OCI-M1 (cell line): ENCODE measurements around the gene PCYT1A.
A peak's percentile ranks its signal among the peaks of the same experiment; 100 is the strongest.
"Not testable (repeated sequence)": the region's sequence is repeated elsewhere in the genome, so short reads cannot be mapped to it uniquely, and the experiment has no call there.

ENCODE experiments used
- DNase-seq: peaks from one replicate; lab custom pipeline; 2025; lab: John Stamatoyannopoulos, UW

PCYT1A gene

DNA sequence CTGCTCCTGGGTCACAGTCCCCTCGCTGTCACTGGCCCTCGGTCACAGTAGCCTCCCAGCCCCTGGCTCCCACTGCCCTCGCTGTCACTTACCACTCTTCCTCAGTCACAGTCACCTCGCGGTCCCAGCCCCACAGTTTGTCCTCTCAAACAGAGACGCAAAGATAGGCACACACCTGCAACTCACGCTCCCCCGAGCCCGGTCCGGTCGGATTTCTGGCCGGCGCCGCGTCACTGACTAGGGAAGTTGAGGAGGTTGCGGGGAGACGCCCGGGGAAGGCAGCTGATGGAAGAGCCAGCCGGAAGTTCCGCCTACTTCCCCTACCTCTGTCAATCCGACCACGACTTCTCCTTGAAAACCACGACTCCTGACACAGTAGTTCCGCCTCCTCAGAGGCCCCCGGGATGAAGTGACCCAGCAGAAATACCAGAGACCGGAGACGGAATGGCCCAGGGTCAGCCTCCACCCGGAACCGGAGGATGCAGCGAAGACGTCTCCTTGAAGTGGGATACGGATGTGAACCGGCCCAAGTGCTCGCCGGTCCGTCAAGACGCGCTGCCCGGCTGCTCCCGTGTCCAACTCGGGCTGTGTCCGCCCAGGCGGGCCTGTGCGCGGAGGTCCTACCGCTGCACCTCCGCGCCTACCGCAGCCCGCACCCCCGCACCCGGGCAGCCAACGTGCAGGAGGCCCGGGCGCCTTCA, at the start of gene PCYT1A:
PCYT1A (minus strand) TSS at position 287 of the 701 bp plus-strand sequence. CDS start 17,195 bp downstream, outside the sequence.
- peak; percentile 92 for DNase-seq

DNA sequence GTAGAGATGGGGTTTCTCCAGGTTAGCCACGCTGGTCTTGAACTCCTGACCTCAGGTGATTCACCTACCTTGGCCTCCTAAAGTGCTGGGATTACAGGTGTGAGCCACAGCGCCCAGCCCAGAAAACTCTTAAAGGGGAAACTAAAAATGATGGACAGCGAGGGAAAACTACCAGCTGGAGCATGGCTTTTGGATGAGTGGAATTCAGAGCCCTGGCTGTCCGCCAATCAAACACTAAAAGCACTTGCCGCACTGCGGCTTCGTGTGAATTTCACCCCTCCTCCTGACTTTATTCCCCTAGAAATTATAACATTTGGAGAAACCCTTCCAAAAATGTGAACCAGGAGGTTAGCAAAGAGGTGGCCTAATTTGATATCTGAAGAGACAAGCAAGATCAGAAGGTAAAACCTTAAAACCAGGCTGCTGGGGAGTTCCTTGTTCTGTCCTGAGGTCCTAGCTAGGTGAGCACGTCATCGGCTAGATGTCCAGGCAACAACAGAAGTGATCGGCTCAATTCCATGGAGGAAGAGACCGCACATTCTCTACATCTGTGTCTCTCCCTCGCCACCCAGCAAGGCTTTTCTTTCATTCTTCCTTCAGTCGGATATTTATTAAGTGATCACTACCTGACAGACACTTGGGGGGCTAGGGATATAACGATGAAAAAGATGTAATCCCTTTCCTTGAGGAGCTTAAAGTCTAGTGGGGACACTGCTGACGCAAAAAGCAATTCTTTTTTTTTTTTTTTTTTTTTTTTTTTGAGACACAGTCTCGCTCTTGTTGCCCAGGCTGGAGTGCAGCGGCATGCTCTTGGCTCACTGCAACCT, 49.0 kb upstream of the PCYT1A start:
- DNase-seq, result no peak

DNA sequence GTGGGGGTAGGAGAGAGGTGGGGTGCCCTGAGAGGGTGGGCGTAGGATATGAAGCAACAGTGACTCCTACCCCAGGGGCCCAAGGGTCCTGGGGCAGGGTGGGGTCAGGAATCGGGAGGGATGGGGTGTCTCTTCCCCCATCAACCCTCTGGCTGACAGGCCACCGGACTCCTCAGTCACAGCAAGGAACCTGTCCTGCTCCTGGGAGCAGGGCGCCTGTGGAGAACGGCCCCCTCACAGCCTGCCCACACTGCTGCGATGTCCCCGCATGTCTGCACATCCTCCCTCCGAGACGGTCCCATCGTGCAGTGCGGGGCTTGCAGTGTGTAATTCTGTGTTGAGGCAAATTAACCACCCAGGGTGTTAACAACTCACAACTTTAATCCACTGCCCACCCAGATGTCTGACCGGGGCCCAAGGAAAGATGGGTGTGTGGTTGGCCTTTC, 48.0 kb upstream of the PCYT1A start:
- DNase-seq, result no peak

DNA sequence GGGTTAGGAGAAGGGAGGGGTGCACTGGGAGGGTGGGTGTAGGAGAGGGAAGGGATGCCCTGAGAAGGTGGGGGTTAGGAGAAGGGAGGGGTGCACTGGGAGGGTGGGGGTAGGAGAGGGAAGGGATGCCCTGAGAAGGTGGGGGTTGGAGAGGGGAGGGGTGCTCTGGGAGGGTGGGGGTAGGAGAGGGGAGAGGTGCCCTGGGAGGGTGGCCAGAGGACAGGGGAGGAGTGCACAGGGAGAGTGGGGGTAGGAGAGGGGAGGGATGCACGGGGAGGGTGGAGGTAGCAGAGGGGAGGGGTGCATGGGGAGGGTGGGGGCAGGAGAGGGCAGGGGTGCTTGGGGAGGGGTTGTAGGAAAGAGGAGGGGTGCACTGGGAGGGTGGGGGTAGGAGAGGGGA, 47.5 kb upstream of the PCYT1A start:
- DNase-seq, result no peak

DNA sequence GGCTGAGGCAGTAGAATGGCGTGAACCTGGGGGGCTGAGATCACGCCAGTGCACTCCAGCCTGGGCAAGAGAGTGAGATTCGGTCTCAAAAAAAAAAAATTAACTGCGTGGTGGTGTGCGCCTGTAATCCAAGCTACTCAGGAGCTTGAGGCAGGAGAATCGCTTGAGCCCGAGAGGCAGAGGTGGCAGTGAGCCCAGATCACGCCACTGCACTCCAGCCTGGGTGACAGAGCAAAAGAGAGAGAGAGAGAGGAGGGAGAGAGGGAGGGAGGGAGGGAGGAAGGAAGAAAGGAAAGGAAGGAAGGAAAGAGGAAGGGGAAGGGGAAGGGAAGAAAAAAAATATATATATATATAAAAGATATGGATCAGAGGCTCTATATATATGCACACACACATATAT, 44.6 kb upstream of the PCYT1A start:
- DNase-seq, result no peak

DNA sequence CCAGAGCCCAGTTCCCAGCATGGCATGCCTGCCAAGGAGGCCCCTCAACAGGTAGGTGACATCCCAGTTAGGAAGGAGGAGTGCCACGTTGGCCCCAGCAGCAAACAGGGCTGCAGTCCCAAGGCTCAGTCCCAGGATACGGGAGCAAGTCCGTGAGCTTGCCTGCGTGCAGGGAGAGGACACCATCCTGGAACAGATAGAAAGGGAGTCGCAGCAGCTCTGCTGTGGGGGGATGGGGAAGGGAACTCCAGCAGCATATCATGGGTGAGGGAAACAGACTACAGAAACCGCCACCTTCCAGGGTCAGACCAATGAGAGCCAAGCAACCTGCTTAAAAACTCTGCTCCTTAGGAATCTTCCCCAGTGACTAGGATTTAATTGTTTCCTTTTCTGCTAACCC, 39.9 kb upstream of the PCYT1A start:
- DNase-seq, result no peak

DNA sequence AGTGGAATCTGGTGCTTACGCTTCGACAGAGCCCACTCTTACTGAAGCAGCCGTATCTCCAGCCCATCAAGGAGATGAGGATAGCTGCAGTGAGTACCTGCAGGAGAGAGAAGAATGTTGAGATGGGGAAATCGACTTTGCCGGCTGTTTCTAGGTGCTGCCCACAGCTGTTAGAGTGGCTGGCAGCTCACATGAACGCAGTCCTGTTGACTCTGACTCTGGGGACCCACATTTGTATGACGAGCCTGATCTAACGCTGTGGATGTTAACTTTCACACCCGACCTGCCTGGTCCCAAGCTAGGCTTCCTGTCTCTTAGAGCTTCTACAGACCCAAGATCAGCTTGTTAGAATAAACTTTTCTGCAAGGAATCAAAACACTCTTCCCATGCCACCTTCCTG, 39.4 kb upstream of the PCYT1A start:
- no peak for DNase-seq

DNA sequence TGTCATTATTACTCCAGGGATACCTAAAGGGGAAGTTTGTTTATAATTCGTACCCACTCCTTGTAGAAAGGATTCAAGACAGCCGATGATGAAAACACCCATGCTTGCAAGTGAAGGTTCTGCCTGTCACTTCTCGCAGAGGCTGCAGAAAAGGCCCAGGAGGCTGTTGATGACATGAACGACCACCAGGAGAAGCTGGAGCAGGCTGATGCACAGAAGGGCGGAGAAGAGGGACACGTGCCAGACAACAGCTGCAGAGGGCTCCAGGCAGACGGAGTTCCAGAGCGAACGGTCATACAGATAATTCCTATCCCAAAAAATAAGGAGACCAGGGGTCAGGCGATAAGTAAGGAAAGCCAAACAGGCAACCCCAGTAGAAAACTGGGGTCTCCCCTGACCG, 36.2 kb upstream of the PCYT1A start:
- DNase-seq, result no peak

DNA sequence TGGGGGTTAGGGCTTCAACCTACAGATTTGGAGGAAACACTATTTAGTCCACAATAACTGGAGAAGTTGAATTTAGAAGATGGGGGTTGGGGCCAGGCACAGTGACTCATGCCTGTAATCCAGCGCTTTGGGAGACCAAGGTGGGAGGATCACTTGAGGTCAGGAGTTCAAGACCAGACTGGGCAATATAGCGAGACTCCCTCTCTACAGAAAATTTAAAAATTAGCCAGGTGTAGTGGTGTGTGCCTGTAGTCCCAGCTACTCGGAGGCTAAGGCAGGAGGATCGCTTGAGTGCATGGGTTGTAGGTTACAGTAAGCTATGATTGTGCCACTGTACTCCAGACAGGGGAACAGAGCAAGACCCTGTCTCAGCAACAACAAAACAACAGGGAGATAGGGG, 35.5 kb upstream of the PCYT1A start:
- no peak for DNase-seq

DNA sequence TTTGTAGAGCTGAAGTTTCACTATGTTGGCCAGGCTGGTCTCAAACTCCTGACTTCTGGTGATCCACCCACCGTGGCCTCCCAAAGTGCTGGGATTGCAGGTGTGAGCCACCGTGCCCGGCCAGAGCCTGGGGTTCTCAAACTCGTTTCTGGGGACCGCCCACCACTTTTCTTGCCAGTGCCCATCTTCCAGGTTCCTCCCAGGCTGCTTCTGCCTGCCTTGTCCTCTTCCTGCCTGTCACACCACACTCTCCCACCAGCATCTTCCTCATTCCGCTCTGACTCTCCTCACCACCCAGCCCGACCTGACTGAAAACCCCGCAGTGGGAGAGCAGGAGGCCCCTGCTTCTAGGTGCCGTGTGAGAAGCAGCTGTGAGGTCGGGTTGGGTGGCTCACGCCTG, 33.6 kb upstream of the PCYT1A start:
- DNase-seq, result no peak

DNA sequence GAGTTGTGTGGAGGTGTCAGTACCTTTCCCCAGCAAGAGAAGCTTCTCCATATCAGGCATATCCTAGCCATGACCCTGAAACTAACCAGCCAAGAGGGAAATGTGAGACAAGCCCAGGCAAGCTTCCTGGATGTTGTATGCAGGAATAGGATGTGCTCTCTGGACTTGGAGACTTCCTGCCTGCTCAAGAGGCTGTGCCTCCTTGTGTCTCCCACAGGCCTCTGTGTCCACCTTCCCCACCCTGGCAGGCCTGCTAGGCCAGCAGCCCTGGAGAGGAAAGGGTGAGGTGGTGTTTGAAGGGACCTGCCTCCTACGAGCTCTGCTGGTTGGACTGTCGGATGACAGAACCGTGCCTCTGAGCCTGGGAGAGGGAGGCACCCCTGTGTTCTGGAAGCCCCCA, 32.6 kb upstream of the PCYT1A start:
- no peak for DNase-seq

DNA sequence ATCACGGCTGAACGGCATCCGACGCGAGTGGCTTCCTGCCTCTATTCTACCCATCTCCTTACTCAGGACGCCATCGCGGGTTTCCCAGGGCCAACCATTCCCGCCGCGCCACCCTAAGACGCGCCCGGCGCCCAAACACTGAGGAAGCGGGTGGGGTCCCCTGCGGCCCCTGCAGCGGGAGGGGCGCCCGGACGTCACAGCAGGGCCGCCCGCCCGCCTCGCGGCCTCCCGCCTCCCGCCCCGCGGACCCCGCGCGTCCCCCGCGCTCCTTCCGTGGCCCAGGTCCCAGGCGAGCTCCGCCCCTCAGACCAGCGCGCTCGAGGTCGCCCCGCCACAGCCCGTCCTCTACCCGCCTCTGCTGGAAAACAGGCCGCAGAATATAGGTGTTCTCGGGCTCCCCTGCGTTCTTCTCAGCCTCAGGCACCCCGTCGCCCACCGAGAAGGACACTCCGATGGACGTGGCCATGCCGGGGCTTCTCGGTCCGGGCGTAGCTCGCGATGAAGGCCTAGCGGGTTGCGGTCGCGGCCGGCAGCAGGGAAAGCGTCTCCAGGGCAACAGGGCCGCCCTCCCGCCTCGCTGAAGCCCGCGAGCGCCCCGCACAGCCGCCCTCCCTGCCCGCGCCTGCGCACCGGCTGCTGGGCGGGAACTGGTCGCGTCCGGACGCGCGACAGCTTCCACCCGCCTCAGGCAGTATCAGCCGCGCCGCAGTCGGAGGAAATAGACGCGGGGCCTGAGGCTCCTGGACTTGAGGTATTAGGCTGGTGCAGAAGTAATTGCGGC, 30.4 kb upstream of the PCYT1A start, which contains the start of gene DYNLT2B:
DYNLT2B (minus strand) TSS at position 554 of the 781 bp plus-strand sequence; CDS start at position 466, 88 bp downstream.
- DNase-seq, result peak; percentile 91

DNA sequence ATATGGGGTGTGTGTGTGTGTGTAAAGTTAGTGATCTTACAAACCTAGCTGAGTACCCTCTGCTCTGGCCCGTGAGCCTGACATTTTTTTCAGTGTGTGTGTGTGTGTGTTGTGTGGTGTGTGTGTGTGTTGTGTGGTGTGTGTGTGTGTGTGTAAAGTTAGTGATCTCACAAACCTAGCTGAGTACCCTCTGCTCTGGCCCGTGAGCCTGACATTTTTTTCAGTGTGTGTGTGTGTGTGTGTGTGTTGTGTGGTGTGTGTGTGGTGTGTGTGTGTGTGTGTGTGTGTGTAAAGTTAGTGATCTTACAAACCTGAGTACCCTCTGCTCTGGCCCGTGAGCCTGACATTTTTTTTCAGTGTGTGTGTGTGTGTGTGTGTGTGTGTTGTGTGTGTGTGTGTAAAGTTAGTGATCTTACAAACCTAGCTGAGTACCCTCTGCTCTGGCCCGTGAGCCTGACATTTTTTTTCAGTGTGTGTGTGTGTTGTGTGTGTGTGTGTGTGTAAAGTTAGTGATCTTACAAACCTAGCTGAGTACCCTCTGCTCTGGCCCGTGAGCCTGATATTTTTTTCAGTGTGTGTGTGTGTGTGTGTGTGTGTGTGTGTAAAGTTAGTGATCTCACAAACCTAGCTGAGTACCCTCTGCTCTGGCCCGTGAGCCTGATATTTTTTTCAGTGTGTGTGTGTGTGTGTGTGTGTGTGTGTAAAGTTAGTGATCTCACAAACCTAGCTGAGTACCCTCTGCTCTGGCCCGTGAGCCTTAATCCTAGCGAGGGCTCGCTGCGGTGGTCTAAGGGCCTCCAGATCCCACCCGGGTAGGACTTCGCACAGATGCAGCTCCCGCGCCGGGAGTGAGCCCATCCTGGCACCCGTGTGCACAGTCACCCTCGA, 29.5 kb upstream of the PCYT1A start:
- DNase-seq, result not testable (repeated sequence)

DNA sequence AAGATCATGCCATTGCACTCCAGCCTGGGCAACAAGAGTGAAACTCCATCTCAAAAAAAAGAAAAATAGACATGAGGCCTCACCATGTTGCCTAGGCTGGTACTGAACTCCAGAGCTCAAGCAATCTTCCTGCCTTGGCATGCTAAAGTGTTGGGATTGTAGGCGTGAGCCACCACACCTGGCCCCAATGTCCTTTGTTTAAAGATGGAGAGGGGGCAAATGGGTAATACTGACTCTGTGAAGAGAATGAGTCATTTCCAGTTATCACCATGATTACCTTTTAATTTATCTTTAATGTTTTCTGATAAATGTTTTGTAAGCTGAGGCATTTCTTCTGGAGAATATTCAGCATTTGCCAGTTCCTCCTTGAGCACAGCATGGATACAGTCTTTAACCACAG, 28.3 kb upstream of the PCYT1A start:
- no peak for DNase-seq

DNA sequence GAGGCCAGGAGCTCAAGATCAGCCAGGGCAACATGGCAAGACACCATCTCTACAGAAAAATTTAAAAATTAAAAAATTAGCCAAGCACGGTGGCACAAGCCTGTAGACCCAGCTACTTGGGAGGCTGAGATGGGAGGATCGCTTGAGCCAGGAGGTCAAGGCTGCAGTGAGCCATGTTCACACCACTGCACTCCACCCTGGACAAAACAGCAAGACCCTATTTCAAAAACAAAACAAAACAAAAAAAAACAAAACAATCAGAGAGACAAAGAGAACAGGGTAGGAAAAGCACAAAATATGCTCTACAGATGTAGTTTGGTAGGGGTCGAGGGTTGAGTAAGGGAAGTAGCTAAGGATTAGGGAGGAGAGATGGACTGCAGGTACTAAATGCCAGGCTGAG, 27.1 kb upstream of the PCYT1A start:
- no peak for DNase-seq

DNA sequence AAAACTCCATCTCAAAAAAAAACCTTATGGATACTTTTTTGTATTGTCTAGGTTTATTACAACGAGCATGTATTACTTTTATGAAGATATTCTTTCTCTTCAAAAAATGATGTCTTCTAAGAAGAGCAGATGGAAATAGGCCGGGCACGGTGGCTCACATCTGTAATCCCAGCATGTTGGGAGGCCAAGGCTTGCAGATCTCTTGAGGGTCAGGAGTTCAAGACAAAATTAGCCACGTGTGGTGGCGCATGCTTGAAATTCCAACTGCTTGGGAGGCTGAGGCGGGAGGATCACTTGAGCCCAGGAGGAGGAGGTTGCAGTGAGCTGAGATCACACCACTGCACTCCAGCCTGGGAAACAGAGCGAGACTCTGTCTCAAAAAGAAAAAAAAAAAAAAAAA, 26.6 kb upstream of the PCYT1A start:
- DNase-seq, result not testable (repeated sequence)

DNA sequence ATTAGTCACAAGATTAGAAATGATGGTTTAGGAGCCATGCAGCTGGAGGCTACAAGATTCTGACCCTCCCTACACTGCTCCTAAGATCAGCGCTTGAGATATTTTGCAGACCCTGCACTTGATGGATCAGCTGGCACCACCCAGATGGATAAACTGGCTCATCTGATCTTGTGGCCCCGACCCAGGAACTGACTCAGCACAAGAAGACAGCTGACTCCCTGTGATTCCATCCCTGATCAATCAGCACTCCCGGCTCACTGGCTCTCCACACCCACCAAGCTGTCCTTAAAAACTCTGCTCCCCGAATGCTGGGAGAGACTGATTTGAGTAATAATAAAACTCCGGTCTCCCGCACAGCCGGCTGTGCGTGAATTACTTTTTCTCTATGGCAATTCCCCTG, 15.4 kb upstream of the PCYT1A start:
- DNase-seq, result not testable (repeated sequence)

DNA sequence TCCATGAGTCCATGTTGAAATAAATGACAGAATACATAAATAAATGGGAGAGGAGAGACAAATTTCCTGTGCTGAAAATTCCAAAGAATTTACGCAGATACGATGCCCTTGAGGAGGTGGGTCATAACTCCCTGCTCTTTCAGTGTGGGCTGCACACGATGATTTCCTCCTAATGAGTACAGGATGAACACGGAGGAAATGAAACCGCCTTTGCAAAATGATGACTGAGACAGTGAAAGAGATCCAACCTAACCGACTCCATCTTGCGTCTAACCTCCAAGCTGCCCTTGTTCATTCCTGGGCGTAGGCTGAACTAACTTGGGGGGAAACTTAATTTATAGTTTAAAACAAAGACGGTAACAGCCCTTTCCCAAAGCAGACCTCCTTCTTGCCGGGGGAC, 15.0 kb upstream of the PCYT1A start:
- DNase-seq, result not testable (repeated sequence)

DNA sequence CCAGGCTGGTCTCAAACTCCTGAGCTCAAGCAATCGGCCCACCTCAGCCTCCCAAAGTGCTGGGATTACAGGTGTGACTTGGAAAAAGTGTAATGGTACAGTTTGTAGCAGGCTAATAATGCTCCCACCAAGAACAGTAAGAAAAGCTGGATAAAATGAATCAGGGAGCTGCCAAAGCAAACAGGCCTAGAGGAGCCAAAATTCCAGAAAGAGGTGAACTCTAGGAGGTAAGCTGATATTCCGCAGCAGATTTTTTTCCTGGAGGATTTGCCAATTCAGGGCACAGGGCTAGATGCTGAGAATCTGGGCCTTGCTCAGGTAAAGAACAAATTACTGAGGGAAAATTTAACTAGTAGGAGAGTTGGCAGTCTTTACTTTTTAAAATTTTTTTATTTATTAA, 11.0 kb upstream of the PCYT1A start:
- no peak for DNase-seq

DNA sequence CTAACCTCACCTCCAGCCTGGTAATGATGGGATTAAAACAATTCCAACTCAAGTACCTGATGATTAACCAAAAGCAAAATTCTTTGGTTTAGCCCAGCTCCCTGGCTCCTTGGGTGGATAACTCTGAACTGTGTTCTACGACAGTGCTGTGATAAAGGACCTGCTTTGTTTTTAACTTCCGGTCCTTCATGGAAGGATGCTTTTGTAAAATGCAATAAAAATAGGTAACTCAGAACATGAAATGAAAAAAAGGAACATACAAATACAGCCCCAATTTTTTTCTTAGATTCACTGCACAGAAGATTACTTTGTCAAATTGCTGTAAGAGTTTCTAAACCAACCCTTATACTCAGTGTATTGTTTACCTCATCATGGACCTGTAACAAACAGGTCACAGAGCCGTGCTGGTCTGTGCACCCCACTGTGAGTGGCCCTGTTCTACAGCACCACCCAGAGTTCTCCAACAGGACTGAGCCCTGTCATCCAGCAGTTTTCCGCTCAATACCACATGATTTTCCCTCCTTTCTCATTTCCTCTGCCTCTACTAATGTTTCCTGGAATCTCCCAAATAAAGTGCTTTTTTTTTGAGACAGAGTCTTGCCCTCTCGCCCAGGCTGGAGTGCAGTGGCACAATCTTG, 4.9 kb upstream of the PCYT1A start:
- no peak for DNase-seq

DNA sequence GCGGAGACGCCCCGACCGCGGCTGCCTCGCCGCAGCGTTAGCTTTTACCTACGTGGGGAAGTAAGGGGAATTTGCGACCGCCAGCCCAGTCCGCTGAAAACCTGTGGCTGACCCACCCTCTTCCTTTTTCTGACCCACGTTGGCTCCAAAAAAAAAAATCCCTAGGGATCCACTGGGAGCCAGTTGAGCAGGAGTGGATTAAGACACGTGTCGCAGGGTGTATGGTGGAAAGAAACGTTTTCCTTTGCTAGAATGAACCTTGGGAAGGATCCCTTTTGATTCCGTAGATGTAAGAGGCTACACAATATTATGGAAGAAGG, 575 bp upstream of the PCYT1A start:
- no peak for DNase-seq
